Left colon (tissue), 2 donors: ENCODE measurements around the gene FAM98C. TPM values are rescaled to one million over a fixed set of nuclear protein-coding genes. Genes with fewer than 3 reads are reported as not detected.

Source experiments
- ATAC-seq: fragments of 200-7000 bp; cut with Tn5 transposase; one replicate; pipeline ENCODE4 v1.9.1; 2020; ENCODE audit warnings: mild to moderate bottlenecking, moderate library complexity
- DNase-seq, 2 donors: peaks; one replicate each; pipeline ENCODE4 v3.0.0-alpha.2; 2020
- intact Hi-C, 2 donors: fragments of 100-400 bp; cut with DNase I in 1 of 2; cut with micrococcal nuclease in 1 of 2; formaldehyde crosslinking; loops; one replicate each; pipeline versions ENCODE4 v1.11.2 to v1.14.0; 2022; cut with DNase I, micrococcal nuclease
- total RNA-seq, 2 donors: library from RNA; stranded (reverse); fragmentation: NEBNext Ultra II Directional; extraction: Animal tissue kit (Norgen Biotek cat#: 25700); gene quantifications; one replicate each; pipeline ENCODE4 v1.2.1, GENCODE V29; 2021
- donor health status: DM: no; HTN: no; CAD: no.
- donor health status: DM: yes; HTN: yes; CAD: no.

Gene FAM98C
- total RNA-seq, 2 donors from 2014 or later, result 33.2 to 37.4 TPM

- ATAC-seq (no peak), DNase-seq (no peak)
- intact Hi-C loops, result no loop called here
These were observed 37.7 kb downstream of the FAM98C start for GRCh38 chr19:38440592-38440991.

GRCh38 chr19:38441657-38442348, 38.9 kb downstream of the FAM98C start:
- DNase-seq (no peak), ATAC-seq (no peak)
- intact Hi-C loops, result no loop called here

GRCh38 chr19:38442736-38443135, 39.8 kb downstream of the FAM98C start:
- intact Hi-C loops, result no loop called here
- ATAC-seq (no peak), DNase-seq (no peak)

- intact Hi-C loops, result no loop called here
- ATAC-seq (no peak), DNase-seq (no peak)
These were observed 40.6 kb downstream of the FAM98C start for GRCh38 chr19:38443458-38443999.

- no peak for DNase-seq
- intact Hi-C loops, result no loop called here
- no peak for ATAC-seq
These were observed 41.1 kb downstream of the FAM98C start for GRCh38 chr19:38444026-38444425.

- DNase-seq, result no peak
- no peak for ATAC-seq
- intact Hi-C loops, result no loop called here
These were observed 42.5 kb downstream of the FAM98C start for GRCh38 chr19:38445362-38445761.

GRCh38 chr19:38448225-38448624, 45.3 kb downstream of the FAM98C start:
- no peak for ATAC-seq
- intact Hi-C loops, result no loop called here
- DNase-seq, result no peak

GRCh38 chr19:38449518-38449917, 46.6 kb downstream of the FAM98C start:
- intact Hi-C loops, result no loop called here
- no peak for ATAC-seq
- DNase-seq, result no peak

GRCh38 chr19:38451036-38451435, 48.1 kb downstream of the FAM98C start:
- intact Hi-C loops, result no loop called here
- DNase-seq, result no peak
- ATAC-seq, result no peak

- DNase-seq (no peak), ATAC-seq (no peak)
- intact Hi-C loops, result no loop called here
These were observed 48.7 kb downstream of the FAM98C start for GRCh38 chr19:38451629-38452028.

GRCh38 chr19:38452430-38453366, 49.8 kb downstream of the FAM98C start:
- no peak for ATAC-seq
- peak in 1 of 2 donors; percentile 22 for DNase-seq
- intact Hi-C loops, result no loop called here

GRCh38 chr19:38453596-38453995, 50.7 kb downstream of the FAM98C start:
- no peak for DNase-seq
- intact Hi-C loops, result no loop called here
- ATAC-seq, result no peak

GRCh38 chr19:38455031-38455430, 52.1 kb downstream of the FAM98C start:
- DNase-seq (no peak), ATAC-seq (no peak)

GRCh38 chr19:38457202-38457601, 54.3 kb downstream of the FAM98C start:
- DNase-seq, result no peak
- no peak for ATAC-seq
- intact Hi-C loops, result no loop called here

More at GRCh38 chr19:38455031-38455430, 52.1 kb downstream of the FAM98C start:
- intact Hi-C loops, result no loop called here

GRCh38 chr19:38457690-38458405, 55.0 kb downstream of the FAM98C start:
- ATAC-seq, result no peak
- intact Hi-C loops, result no loop called here
- no peak for DNase-seq
